HEK293 (cell line): ENCODE results near the gene FAM180A.

ENCODE experiments used
- CTCF ChIA-PET: fragments of 350-600 bp; formaldehyde crosslinking; extraction: SDS; loops from one replicate; lab custom pipeline; 2021; ENCODE audit warnings: antibody characterized with exemption; lab: Yijun Ruan, JAX
- POLR2A ChIA-PET: fragments of 300-600 bp; formaldehyde crosslinking; extraction: SDS; loops from one replicate; lab custom pipeline; 2020; ENCODE audit warnings: antibody characterized with exemption, inconsistent platforms; lab: Yijun Ruan, JAX
- H3K27ac ChIP-seq: fragments of 200-500 bp; sonication (Bioruptor generic); 2 replicates; pipeline ENCODE4 v1.5.1; 2014; ENCODE audit warnings: low read depth, low read length, control low read depth, inconsistent platforms; ENCODE audit errors: extremely low read depth
- H3K36me3 ChIP-seq, 2 experiments: fragments of 200-500 bp in 1 of 2; sonication (Bioruptor generic) in 1 of 2; 1 replicate in 1 of 2; 2 replicates in 1 of 2; pipeline ENCODE4 v1.5.1; 2014 to 2017; ENCODE audit warnings: inconsistent platforms in 2 of 2, low read length in 2 of 2; ENCODE audit not compliant: control insufficient read depth in 2 of 2, insufficient read depth in 1 of 2
- H3K4me1 ChIP-seq: fragments of 200-500 bp; sonication (Bioruptor generic); 2 replicates; pipeline ENCODE4 v1.5.1; 2014; ENCODE audit warnings: mild to moderate bottlenecking, low read length, inconsistent platforms; ENCODE audit not compliant: control insufficient read depth, insufficient read depth
- H3K4me3 ChIP-seq: 2 replicates; pipeline ENCODE4 v1.5.1; 2011; ENCODE audit warnings: low read depth, mild to moderate bottlenecking, control low read depth, low read length, moderate library complexity
- H3K9me3 ChIP-seq: fragments of 200-500 bp; sonication (Bioruptor generic); 2 replicates; pipeline ENCODE4 v1.5.1; 2014; ENCODE audit warnings: low read depth, low read length, inconsistent platforms; ENCODE audit not compliant: control insufficient read depth, insufficient read depth
- GLI2 ChIP-seq: fragments of 450-650 bp; formaldehyde crosslinking; IDR thresholded peaks from 2 replicates; pipeline ENCODE4; 2017; ENCODE audit warnings: missing biosample characterization, missing genetic modification characterization, low read depth, borderline replicate concordance
- HIC1 ChIP-seq: fragments of 450-650 bp; formaldehyde crosslinking; IDR thresholded peaks from 2 replicates; pipeline ENCODE4 v1.5.1; 2016; ENCODE audit warnings: missing biosample characterization, missing genetic modification characterization
- KLF10 ChIP-seq: fragments of 450-650 bp; IDR thresholded peaks from 2 replicates; pipeline ENCODE4 v1.5.1; 2018; ENCODE audit warnings: missing biosample characterization, mild to moderate bottlenecking, missing genetic modification characterization
- KLF7 ChIP-seq: fragments of 450-650 bp; formaldehyde crosslinking; IDR thresholded peaks from 2 replicates; pipeline ENCODE4 v1.5.1; 2016; ENCODE audit warnings: missing biosample characterization, missing genetic modification characterization, borderline replicate concordance
- KLF8 ChIP-seq: fragments of 450-650 bp; formaldehyde crosslinking; IDR thresholded peaks from 2 replicates; pipeline ENCODE4 v1.5.1; 2016; ENCODE audit warnings: missing biosample characterization, missing genetic modification characterization
- KLF9 ChIP-seq: fragments of 450-650 bp; formaldehyde crosslinking; IDR thresholded peaks from 2 replicates; pipeline ENCODE4 v1.5.1; 2016; ENCODE audit warnings: missing biosample characterization, missing genetic modification characterization, low read depth
- SP7 ChIP-seq: fragments of 450-650 bp; formaldehyde crosslinking; IDR thresholded peaks from 2 replicates; pipeline ENCODE4 v1.5.1; 2016; ENCODE audit warnings: missing biosample characterization, missing genetic modification characterization
- ZBTB44 ChIP-seq: fragments of 450-650 bp; IDR thresholded peaks from 2 replicates; pipeline ENCODE4 v1.5.1; 2018; ENCODE audit warnings: missing biosample characterization, mild to moderate bottlenecking, missing genetic modification characterization
- ZNF138 ChIP-seq: fragments of 450-650 bp; formaldehyde crosslinking; IDR thresholded peaks from 2 replicates; pipeline ENCODE4 v1.5.1; 2016; ENCODE audit warnings: missing biosample characterization, missing genetic modification characterization, borderline replicate concordance
- ZNF24 ChIP-seq: fragments of 450-650 bp; formaldehyde crosslinking; IDR thresholded peaks from 2 replicates; pipeline ENCODE4 v1.5.1; 2016; ENCODE audit warnings: missing biosample characterization, missing genetic modification characterization
- ZNF292 ChIP-seq: fragments of 450-650 bp; formaldehyde crosslinking; IDR thresholded peaks from 2 replicates; pipeline ENCODE4 v1.5.1; 2016; ENCODE audit warnings: low read depth, missing biosample characterization, missing genetic modification characterization, borderline replicate concordance
- ZNF513 ChIP-seq: fragments of 450-650 bp; IDR thresholded peaks from 2 replicates; pipeline ENCODE4 v1.5.1; 2018; ENCODE audit warnings: missing biosample characterization, missing genetic modification characterization
- ZNF549 ChIP-seq: fragments of 450-650 bp; IDR thresholded peaks from 2 replicates; pipeline ENCODE4 v1.5.1; 2018; ENCODE audit warnings: missing biosample characterization, missing genetic modification characterization, mild to moderate bottlenecking, inconsistent platforms, moderate library complexity
- ZNF785 ChIP-seq: fragments of 450-650 bp; formaldehyde crosslinking; IDR thresholded peaks from 2 replicates; pipeline ENCODE4 v1.5.1; 2016; ENCODE audit warnings: missing biosample characterization, missing genetic modification characterization
- ZNF792 ChIP-seq: fragments of 450-650 bp; formaldehyde crosslinking; IDR thresholded peaks from 2 replicates; pipeline ENCODE4 v1.5.1; 2016; ENCODE audit warnings: missing biosample characterization, missing genetic modification characterization
- ZSCAN4 ChIP-seq: fragments of 450-650 bp; formaldehyde crosslinking; IDR thresholded peaks from 2 replicates; pipeline ENCODE4 v1.5.1; 2017; ENCODE audit warnings: missing biosample characterization, missing genetic modification characterization

Gene FAM180A

GRCh38 chr7:135744938-135745702 is 3.5 kb downstream of the FAM180A start:
- H3K9me3 ChIP-seq = no peaks in the 10 kb centered on the region
- TF ChIP-seq SP7 = no peak
- TF ChIP-seq ZSCAN4 (tag by site-specific recombination) = 0 out of 2 replicates have a peak, but pooled peaks have one; percentile 17
- no peak overlapping the region for H3K4me3 ChIP-seq
- H3K27ac ChIP-seq = no peak overlapping the region
- ChIA-PET CTCF (interaction anchor here (1.0 to 1.4 kb wide), 3 partner anchors 10 to 69 kb away, joined by 3 to 5 read pairs (median 3); no protein-coding TSS in a partner anchor), POLR2A (no interaction called here)
- no peaks in the 10 kb centered on the region for H3K36me3 ChIP-seq
- no peaks in the 10 kb centered on the region for H3K4me1 ChIP-seq

GRCh38 chr7:135743907-135744731 is 4.5 kb downstream of the FAM180A start:
- Histone ChIP-seq H3K9me3 (no peaks in the 10 kb centered on the region), H3K27ac (no peak overlapping the region), H3K36me3 (no peaks in the 10 kb centered on the region), H3K4me1 (no peaks in the 10 kb centered on the region), H3K4me3 (no peak overlapping the region)
- ChIA-PET POLR2A (interaction anchor here (1.1 kb wide), 1 partner anchor 28 kb away, joined by 3 read pairs; no protein-coding TSS in a partner anchor), CTCF (interaction anchor here (0.6 to 1.4 kb wide), 4 partner anchors 68 to 379 kb away, joined by 3 to 5 read pairs (median 4); no protein-coding TSS in a partner anchor)
- TF ChIP-seq GLI2 (tag by site-specific recombination) (no peak), ZNF292 (tag by site-specific recombination) (no peak), ZNF792 (tag by site-specific recombination) (no peak), ZNF785 (tag by site-specific recombination) (no peak), KLF7 (no peak), KLF9 (tag by site-specific recombination) (no peak), KLF8 (no peak), ZNF513 (tag by site-specific recombination) (no peak), ZNF138 (tag by site-specific recombination) (no peak), ZNF24 (no peak), ZBTB44 (tag by site-specific recombination) (no peak), ZNF549 (tag by site-specific recombination) (no peak), HIC1 (no peak), KLF10 (no peak)
